A673 (cell line): Measurements from ENCODE around the gene PRKAR1A. TPM values are rescaled to one million over a fixed set of nuclear protein-coding genes. Genes with fewer than 3 reads are reported as not detected.

ENCODE experiments used
- BruUV-seq: library from RNA; stranded (reverse); fragments of 400-500 nt; replicated peaks from 2 replicates; lab custom pipeline; 2021; lab: Mats Ljungman, UMichigan
- CTCF ChIA-PET: fragments of 300-600 bp; sonication (Branson Sonifier 250); formaldehyde crosslinking; loops from one replicate; lab custom pipeline; 2022; ENCODE audit warnings: antibody characterized with exemption; lab: Charles Lee
- POLR2A ChIA-PET: fragments of 300-600 bp; sonication (Branson Sonifier 250); formaldehyde crosslinking; loops from one replicate; lab custom pipeline; 2022; ENCODE audit warnings: antibody characterized with exemption; ENCODE audit not compliant: low non-redundant PET; lab: Charles Lee
- DNase-seq: peaks from one replicate; pipeline ENCODE4 v3.0.0-alpha.2; 2015; ENCODE audit warnings: low spot score
- H3K27ac ChIP-seq: fragments of 200-600 bp; sonication (generic); 2 replicates; pipeline ENCODE4 v1.5.1; 2016; ENCODE audit warnings: mixed run types, low read depth, mild to moderate bottlenecking, mixed read lengths, antibody characterized with exemption, low read length; ENCODE audit not compliant: poor library complexity, severe bottlenecking
- H3K27me3 ChIP-seq: fragments of 200-600 bp; sonication (generic); replicated peaks from 2 replicates; pipeline ENCODE4 v1.6.1; 2017; ENCODE audit warnings: mixed run types, low read depth, mild to moderate bottlenecking, mixed read lengths, antibody characterized with exemption, low read length; ENCODE audit not compliant: insufficient read depth, poor library complexity
- H3K36me3 ChIP-seq: fragments of 200-600 bp; sonication (generic); 2 replicates; pipeline ENCODE4 v1.6.1; 2016; ENCODE audit warnings: mixed run types, mild to moderate bottlenecking, mixed read lengths, antibody characterized with exemption, low read length; ENCODE audit not compliant: insufficient read depth, poor library complexity, severe bottlenecking
- H3K4me1 ChIP-seq: fragments of 200-600 bp; sonication (generic); 2 replicates; pipeline ENCODE4 v1.6.1; 2017; ENCODE audit warnings: mixed run types, mild to moderate bottlenecking, mixed read lengths, antibody characterized with exemption, low read length; ENCODE audit not compliant: insufficient read depth, poor library complexity, severe bottlenecking
- H3K4me3 ChIP-seq: fragments of 200-600 bp; sonication (generic); 2 replicates; pipeline ENCODE4 v1.5.1; 2016; ENCODE audit warnings: low read depth, mixed run types, mild to moderate bottlenecking, mixed read lengths, low read length; ENCODE audit not compliant: poor library complexity, severe bottlenecking
- H3K9me3 ChIP-seq: fragments of 200-600 bp; sonication (generic); 2 replicates; pipeline ENCODE4 v1.6.1; 2016; ENCODE audit warnings: mixed run types, low read depth, mild to moderate bottlenecking, mixed read lengths, antibody characterized with exemption, low read length; ENCODE audit not compliant: poor library complexity, severe bottlenecking
- CTCF ChIP-seq: fragments of 300-800, 200-600 bp; sonication (generic); conservative IDR thresholded peaks from 2 replicates; pipeline ENCODE4 v1.5.1; 2017; ENCODE audit warnings: low read depth, mild to moderate bottlenecking, antibody characterized with exemption, low read length, moderate library complexity, mixed read lengths
- EZH2 ChIP-seq: fragments of 200-600 bp; sonication (generic); IDR thresholded peaks from 2 replicates; pipeline ENCODE4 v1.6.1; 2017; ENCODE audit warnings: borderline replicate concordance, low read depth, mild to moderate bottlenecking, mixed read lengths, antibody characterized with exemption, low read length; ENCODE audit not compliant: poor library complexity, severe bottlenecking
- intact Hi-C: fragments of 100-400 bp; cut with micrococcal nuclease; formaldehyde crosslinking; loops from one replicate; pipeline ENCODE4 v1.10.0; 2022; ENCODE audit not compliant: unreplicated experiment
- total RNA-seq: library from RNA; stranded (reverse); gene quantifications from 2 replicates; pipeline ENCODE4 v1.2.3, GENCODE V29; 2021

Gene PRKAR1A
- total RNA-seq, 1 experiment from 2014 or later = 168 TPM

- POLR2A ChIA-PET = no interaction called here
- no TSS peak for BruUV-seq
- Histone ChIP-seq H3K4me3 (no peak overlapping the region), H3K27me3 (no peaks in the 10 kb centered on the region), H3K4me1 (no peaks in the 10 kb centered on the region), H3K27ac (no peak overlapping the region), H3K9me3 (no peaks in the 10 kb centered on the region), H3K36me3 (no peaks in the 10 kb centered on the region)
- CTCF ChIA-PET = no interaction called here
- TF ChIP-seq EZH2 = no peak
- TF ChIP-seq CTCF = no peak
- no peak for DNase-seq
- intact Hi-C loops = no loop called here
Observed at GRCh38 chr17:68584581-68585303, 72.5 kb downstream of the PRKAR1A start.

GRCh38 chr17:68585643-68586042 lies 73.4 kb downstream of the PRKAR1A start:
- Histone ChIP-seq H3K27me3 (no peaks in the 10 kb centered on the region), H3K9me3 (no peaks in the 10 kb centered on the region), H3K27ac (no peak overlapping the region), H3K4me1 (no peaks in the 10 kb centered on the region), H3K4me3 (no peak overlapping the region), H3K36me3 (no peaks in the 10 kb centered on the region)
- intact Hi-C loops = no loop called here
- no TSS peak for BruUV-seq
- ChIA-PET POLR2A (no interaction called here), CTCF (no interaction called here)
- TF ChIP-seq EZH2 (no peak), CTCF (no peak)
- no peak for DNase-seq

GRCh38 chr17:68587026-68587425 lies 74.8 kb downstream of the PRKAR1A start:
- DNase-seq = no peak
- Histone ChIP-seq H3K36me3 (no peaks in the 10 kb centered on the region), H3K9me3 (no peaks in the 10 kb centered on the region), H3K27me3 (peaks cover under 1% of the 10 kb centered on the region), H3K4me3 (no peak overlapping the region), H3K27ac (no peak overlapping the region), H3K4me1 (no peaks in the 10 kb centered on the region)
- CTCF ChIA-PET = no interaction called here
- TF ChIP-seq EZH2 (no peak), CTCF (no peak)
- intact Hi-C loops = no loop called here
- no TSS peak for BruUV-seq
- POLR2A ChIA-PET = no interaction called here
